H1 (cell line): ENCODE results near the gene TUT4. TPM values are rescaled to one million over a fixed set of nuclear protein-coding genes. Genes with fewer than 3 reads are reported as not detected.

Experiments
- CTCF ChIA-PET: fragments of 300-600 bp; sonication (Branson Sonifier 250); formaldehyde crosslinking; loops from one replicate; lab custom pipeline; 2021; ENCODE audit not compliant: partially characterized antibody; lab: Charles Lee
- POLR2A ChIA-PET: fragments of 300-600 bp; sonication (Branson Sonifier 250); formaldehyde crosslinking; loops from one replicate; lab custom pipeline; 2021; ENCODE audit warnings: inconsistent platforms; ENCODE audit not compliant: partially characterized antibody; lab: Charles Lee
- DNase-seq, 2 experiments: peaks; one replicate each; pipeline versions ENCODE4 v3.0.0 to v3.0.0-alpha.2; 2010 to 2022; ENCODE audit warnings: low spot score in 2 of 2, low read depth in 1 of 2, mixed read lengths in 1 of 2
- FAIRE-seq: peaks from 2 replicates; lab custom pipeline; 2011; peaks lifted over from hg19 to GRCh38; lab: Jason Lieb, UNC
- H2AFZ ChIP-seq: 2 replicates; pipeline ENCODE4 v1.8.1; 2012; ENCODE audit warnings: low read length, inconsistent platforms
- H2AK5ac ChIP-seq: 2 replicates; pipeline ENCODE4 v1.6.1; 2013; ENCODE audit warnings: low read depth, low read length
- H2BK120ac ChIP-seq: replicated peaks from 2 replicates; pipeline ENCODE3; 2013; ENCODE audit warnings: low read depth, low read length, inconsistent platforms
- H2BK12ac ChIP-seq: 2 replicates; pipeline ENCODE4 v1.6.1; 2013; ENCODE audit warnings: low read depth, low read length
- H2BK15ac ChIP-seq: 2 replicates; pipeline ENCODE4 v1.6.1; 2013; ENCODE audit warnings: low read length
- H2BK20ac ChIP-seq: 2 replicates; pipeline ENCODE4 v1.6.1; 2013; ENCODE audit warnings: low read length
- H2BK5ac ChIP-seq: 2 replicates; pipeline ENCODE4 v1.6.1; 2013; ENCODE audit warnings: low read depth, low read length
- H3K14ac ChIP-seq: 2 replicates; pipeline ENCODE4 v1.6.1; 2013; ENCODE audit warnings: inconsistent platforms; ENCODE audit not compliant: insufficient read length
- H3K18ac ChIP-seq: 2 replicates; pipeline ENCODE4 v1.6.1; 2013; ENCODE audit warnings: low read length; ENCODE audit errors: extremely low read depth
- H3K23ac ChIP-seq: 2 replicates; pipeline ENCODE4 v1.6.1; 2013; ENCODE audit warnings: inconsistent platforms; ENCODE audit not compliant: insufficient read length
- H3K23me2 ChIP-seq: 2 replicates; pipeline ENCODE4 v1.6.1; 2013; ENCODE audit warnings: low read depth, low read length
- H3K27ac ChIP-seq: 2 replicates; pipeline ENCODE4 v1.6.1; 2011; ENCODE audit warnings: low read depth, low read length, inconsistent platforms
- H3K27me3 ChIP-seq, 4 experiments: replicated peaks in 1 of 4; 1 replicate in 1 of 4; 2 replicates in 3 of 4; pipeline versions ENCODE4 v1.6.1 to v1.8.1; 2011 to 2013; ENCODE audit warnings: low read length in 3 of 4, mild to moderate bottlenecking in 3 of 4, inconsistent platforms in 2 of 4, mixed read lengths in 2 of 4, moderate library complexity in 1 of 4; ENCODE audit not compliant: control insufficient read depth in 3 of 4, insufficient read depth in 3 of 4; ENCODE audit errors: extremely low read depth in 1 of 4
- H3K36me3 ChIP-seq, 4 experiments: 2 replicates each; pipeline versions ENCODE4 v1.6.1 to v1.8.1; 2011 to 2013; ENCODE audit warnings: mild to moderate bottlenecking in 4 of 4, low read length in 3 of 4, moderate library complexity in 2 of 4, control low read depth in 1 of 4, inconsistent platforms in 1 of 4; ENCODE audit not compliant: insufficient read depth in 4 of 4, control insufficient read depth in 2 of 4
- H3K4ac ChIP-seq: replicated peaks from 2 replicates; pipeline ENCODE3; 2013; ENCODE audit warnings: low read length, low read depth, mixed read lengths, inconsistent platforms; ENCODE audit not compliant: insufficient read length
- H3K4me1 ChIP-seq, 4 experiments: replicated peaks in 1 of 4; 1 replicate in 1 of 4; 2 replicates in 3 of 4; pipeline versions ENCODE4 v1.6.1 to v1.8.1; 2011 to 2013; ENCODE audit warnings: low read length in 3 of 4, inconsistent platforms in 2 of 4, mixed read lengths in 1 of 4; ENCODE audit not compliant: insufficient read depth in 4 of 4, control insufficient read depth in 3 of 4
- H3K4me2 ChIP-seq, 2 experiments: 2 replicates each; pipeline versions ENCODE4 v1.6.1 to v1.8.1; 2011 to 2013; ENCODE audit warnings: low read depth in 2 of 2, low read length in 2 of 2, control low read depth in 1 of 2, inconsistent platforms in 1 of 2, mild to moderate bottlenecking in 1 of 2; ENCODE audit not compliant: insufficient read depth in 1 of 2
- H3K4me3 ChIP-seq, 4 experiments: fragments of 200-600, 300-600 bp in 1 of 4; sonication (generic), shearing (Covaris generic), sonication (Bioruptor Twin) in 1 of 4; 2 replicates each; pipeline versions ENCODE4 v1.5.1 to v1.8.1; 2011 to 2016; ENCODE audit warnings: low read length in 4 of 4, low read depth in 3 of 4, control low read depth in 2 of 4, inconsistent platforms in 2 of 4, mild to moderate bottlenecking in 2 of 4, mixed read lengths in 1 of 4, moderate library complexity in 1 of 4; ENCODE audit not compliant: insufficient read depth in 2 of 4; ENCODE audit errors: extremely low read depth in 1 of 4
- H3K56ac ChIP-seq: replicated peaks from 2 replicates; pipeline ENCODE3; 2013; ENCODE audit warnings: low read depth, mild to moderate bottlenecking, mixed read lengths, low read length, inconsistent platforms; ENCODE audit not compliant: insufficient read length
- H3K79me1 ChIP-seq: 2 replicates; pipeline ENCODE4 v1.6.1; 2013; ENCODE audit warnings: low read depth, low read length, control low read depth
- H3K79me2 ChIP-seq, 2 experiments: 2 replicates each; pipeline versions ENCODE4 v1.6.1 to v1.8.1; 2012 to 2013; ENCODE audit warnings: low read length in 2 of 2, mild to moderate bottlenecking in 2 of 2, inconsistent platforms in 1 of 2; ENCODE audit not compliant: insufficient read depth in 2 of 2, control insufficient read depth in 1 of 2
- H3K9ac ChIP-seq, 4 experiments: replicated peaks in 1 of 4; 1 replicate in 1 of 4; 2 replicates in 3 of 4; pipeline versions ENCODE4 v1.6.1 to v1.8.1; 2011 to 2013; ENCODE audit warnings: low read depth in 3 of 4, low read length in 3 of 4, control low read depth in 2 of 4, mild to moderate bottlenecking in 2 of 4, moderate library complexity in 2 of 4, inconsistent platforms in 1 of 4; ENCODE audit errors: extremely low read depth in 1 of 4
- H3K9me3 ChIP-seq, 2 experiments: 2 replicates each; pipeline versions ENCODE4 v1.6.1 to v1.8.1; 2012 to 2013; ENCODE audit warnings: mild to moderate bottlenecking in 2 of 2, moderate library complexity in 2 of 2, control low read depth in 1 of 2, inconsistent platforms in 1 of 2, low read depth in 1 of 2, low read length in 1 of 2, mixed read lengths in 1 of 2; ENCODE audit not compliant: insufficient read depth in 2 of 2
- H4K20me1 ChIP-seq, 2 experiments: replicated peaks in 1 of 2; 2 replicates each; pipeline versions ENCODE3 to v1.8.1; 2011 to 2013; ENCODE audit warnings: inconsistent platforms in 2 of 2, low read length in 2 of 2, mild to moderate bottlenecking in 1 of 2; ENCODE audit not compliant: insufficient read depth in 2 of 2, control insufficient read depth in 1 of 2
- H4K5ac ChIP-seq: 2 replicates; pipeline ENCODE4 v1.6.1; 2013; ENCODE audit warnings: low read length, low read depth, mixed read lengths, inconsistent platforms; ENCODE audit not compliant: insufficient read length
- H4K8ac ChIP-seq: 2 replicates; pipeline ENCODE4 v1.8.0; 2013; ENCODE audit warnings: mild to moderate bottlenecking, moderate library complexity, low read length, inconsistent platforms; ENCODE audit not compliant: insufficient read depth; ENCODE audit errors: extremely low read depth
- H4K91ac ChIP-seq: replicated peaks from 2 replicates; pipeline ENCODE3; 2013; ENCODE audit warnings: low read length, mixed read lengths, inconsistent platforms; ENCODE audit not compliant: insufficient read length
- CEBPB ChIP-seq: IDR thresholded peaks from 2 replicates; pipeline ENCODE4 v1.6.1; 2012; ENCODE audit warnings: low read depth, low read length
- CHD1 ChIP-seq: IDR thresholded peaks from 2 replicates; pipeline ENCODE4 v1.6.1; 2012; ENCODE audit warnings: low read depth, low read length, improper control_type of control experiment
- HDAC2 ChIP-seq, 2 experiments: fragments of 300-600 bp in 1 of 2; sonication (generic) in 1 of 2; IDR thresholded peaks; 2 replicates each; pipeline ENCODE4 v1.6.1; 2011 to 2012; ENCODE audit warnings: low read depth in 2 of 2, low read length in 2 of 2, mild to moderate bottlenecking in 2 of 2, moderate library complexity in 2 of 2, borderline replicate concordance in 1 of 2, inconsistent platforms in 1 of 2
- SP1 ChIP-seq: IDR thresholded peaks from 2 replicates; pipeline ENCODE4 v1.6.1; 2011; ENCODE audit warnings: low read depth, low read length
- YY1 ChIP-seq: IDR thresholded peaks from 2 replicates; pipeline ENCODE4 v1.6.1; 2011; ENCODE audit warnings: low read depth, mild to moderate bottlenecking, low read length
- WGBS, 2 experiments: shearing (Covaris generic) in 1 of 2; methylation state at CpG; one replicate each; pipeline versions ENCODE4 v1.1.6 to v1.1.7; 2013 to 2015; ENCODE audit warnings: low lambda C conversion rate in 2 of 2, mixed read lengths in 2 of 2, inconsistent platforms in 1 of 2, low coverage in 1 of 2, missing lambda C conversion rate in 1 of 2; ENCODE audit not compliant: insufficient replicate concordance in 2 of 2, insufficient coverage in 1 of 2, insufficient read length in 1 of 2; ENCODE audit errors: extremely low coverage in 1 of 2, missing lambda C conversion rate in 1 of 2; 5-methylcytosine and 5-hydroxymethylcytosine counted together
- polyA plus RNA-seq, 7 experiments: library from polyadenylated mRNA; depleted of rRNA in 3 of 7; stranded (reverse) in 5 of 7; unstranded in 2 of 7; fragments of >200 nt in 5 of 7; fragments of 200-250 nt in 2 of 7; gene quantifications; 1 replicate in 5 of 7; 2 replicates in 1 of 7; 4 replicates in 1 of 7; pipeline versions ENCODE4 v1.2.1 to v1.2.3, GENCODE V29; 2011 to 2013; ENCODE audit warnings: missing spikeins in 2 of 7, mixed read lengths in 2 of 7
- total RNA-seq: library from RNA; stranded (reverse); fragmentation: NEBNext Ultra II Directional; extraction: Animal tissue kit (Norgen Biotek cat#: 25700); gene quantifications from 2 replicates; pipeline ENCODE4 v1.2.1, GENCODE V29; 2021
- TF ChIP-seq, protein P1 (sequence below): IDR thresholded peaks from 2 replicates; pipeline ENCODE4 v1.6.1; 2011; ENCODE audit warnings: low read depth, mild to moderate bottlenecking, low read length; ENCODE audit not compliant: insufficient read depth

The TUT4 gene
- total and polyA plus RNA-seq, 2 of the 8 experiments (the other 6 are each of a cell fraction or from before 2014, with no cell fraction given): 54.5 to 63.3 TPM

DNA sequence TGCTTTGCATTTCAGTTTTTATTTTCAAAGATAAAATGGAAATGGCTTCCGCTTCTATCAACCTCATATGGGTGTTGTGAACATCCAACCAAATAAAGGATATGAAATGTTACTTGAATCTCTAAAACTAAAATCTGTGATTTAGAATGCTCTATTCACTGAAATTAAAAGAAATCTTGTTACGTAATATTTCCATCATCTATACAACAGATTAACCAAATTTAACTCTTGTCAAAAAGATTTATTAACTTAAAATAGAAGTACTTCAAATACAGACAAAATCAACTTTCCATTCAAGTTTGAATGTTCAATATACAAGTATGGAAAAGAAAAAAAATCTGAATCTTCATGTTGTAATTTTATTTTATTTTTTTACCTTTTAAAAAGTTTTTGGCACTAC is 129.8 kb downstream of the TUT4 start:
- no peak overlapping the region for H3K14ac ChIP-seq
- no peak overlapping the region for H3K4me3 ChIP-seq
- ChIA-PET CTCF (no interaction called here), POLR2A (interaction anchor here (0.9 to 2.2 kb wide), 4 partner anchors 8 to 204 kb away, joined by 3 to 10 read pairs (median 6); partner anchors contain the start of genes ORC1 and PRPF38A)
- no peaks in the 10 kb centered on the region for H3K27me3 ChIP-seq
- H3K79me1 ChIP-seq: no peaks in the 10 kb centered on the region
- no peak overlapping the region for H2BK5ac ChIP-seq
- 71% methylated on average over 2 of the region's 2 CpGs; no CpG with 5 or more reads in 1 of the 2 experiments for WGBS, 2 experiments
- no peak overlapping the region for H2BK12ac ChIP-seq
- H3K9me3 ChIP-seq: no peaks in the 10 kb centered on the region
- DNase-seq (no peak), FAIRE-seq (no peak)
- no peak overlapping the region for H3K9ac ChIP-seq
- H2AFZ ChIP-seq: no peak overlapping the region
- H3K56ac ChIP-seq: no peak overlapping the region
- no peak overlapping the region for H2BK120ac ChIP-seq
- H3K23me2 ChIP-seq: no peaks in the 10 kb centered on the region
- peaks cover 0 to 3% of the 10 kb centered on the region in 2 experiments for H4K20me1 ChIP-seq
- H2BK15ac ChIP-seq: no peak overlapping the region
- no peak overlapping the region for H2BK20ac ChIP-seq
- H3K4me2 ChIP-seq: no peak overlapping the region
- no peak overlapping the region for H3K4ac ChIP-seq
- no peak overlapping the region for H4K5ac ChIP-seq
- H4K8ac ChIP-seq: no peak overlapping the region
- H3K23ac ChIP-seq: no peak overlapping the region
- H2AK5ac ChIP-seq: no peak overlapping the region
- no peak overlapping the region for H4K91ac ChIP-seq
- H3K27ac ChIP-seq: no peak overlapping the region
- no peaks in the 10 kb centered on the region for H3K79me2 ChIP-seq
- H3K36me3 ChIP-seq: peaks cover 0 to 46% (median 16%) of the 10 kb centered on the region in 4 experiments; a peak in 6 of 8 replicates
- TF ChIP-seq CHD1 (no peak), HDAC2 (IDR thresholded peaks at IDR 0.05; ENCODE audit: borderline replicate concordance in 1 of 2, low read depth in 2 of 2, low read length in 2 of 2) (no peak), YY1 (no peak), SP1 (no peak), CEBPB (no peak)
- TF ChIP-seq, protein P1, sequence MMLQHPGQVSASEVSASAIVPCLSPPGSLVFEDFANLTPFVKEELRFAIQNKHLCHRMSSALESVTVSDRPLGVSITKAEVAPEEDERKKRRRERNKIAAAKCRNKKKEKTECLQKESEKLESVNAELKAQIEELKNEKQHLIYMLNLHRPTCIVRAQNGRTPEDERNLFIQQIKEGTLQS: no peak
- no peak overlapping the region for H3K18ac ChIP-seq
- H3K4me1 ChIP-seq: no peaks in the 10 kb centered on the region; a peak in 1 of 7 replicates
